ENCODE data around the gene GJE1.

GJE1 gene

DNA sequence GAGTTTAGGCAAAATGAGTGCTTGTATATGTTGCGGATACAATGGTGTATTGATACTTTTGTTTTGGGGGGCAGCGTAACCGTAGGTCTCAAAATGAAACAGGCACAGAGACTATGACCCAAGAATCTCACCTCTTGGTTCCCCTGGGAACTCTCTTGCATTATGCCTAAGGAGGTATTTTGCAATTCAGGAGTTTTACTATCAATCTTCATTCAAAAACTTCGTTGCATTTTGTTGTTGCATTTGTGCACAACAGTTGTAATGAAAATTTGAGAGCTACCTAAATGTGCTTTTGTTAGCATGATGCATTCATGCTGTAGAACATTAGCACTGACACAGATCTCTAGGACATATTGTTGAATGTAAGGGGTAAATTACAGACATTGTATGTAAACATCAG, 32.5 kb downstream of the GJE1 start:
- no peak for DNase-seq (ENCODE audit: low spot score)

GRCh38 chr6:142167071-142167470, 34.3 kb downstream of the GJE1 start:
- DNase-seq (ENCODE audit: low spot score) = no peak

GRCh38 chr6:142167486-142167885, 34.8 kb downstream of the GJE1 start:
- DNase-seq (ENCODE audit: low spot score) = no peak

- no peak for DNase-seq (ENCODE audit: low spot score)
Observed at GRCh38 chr6:142171351-142171750, 38.6 kb downstream of the GJE1 start.

DNA sequence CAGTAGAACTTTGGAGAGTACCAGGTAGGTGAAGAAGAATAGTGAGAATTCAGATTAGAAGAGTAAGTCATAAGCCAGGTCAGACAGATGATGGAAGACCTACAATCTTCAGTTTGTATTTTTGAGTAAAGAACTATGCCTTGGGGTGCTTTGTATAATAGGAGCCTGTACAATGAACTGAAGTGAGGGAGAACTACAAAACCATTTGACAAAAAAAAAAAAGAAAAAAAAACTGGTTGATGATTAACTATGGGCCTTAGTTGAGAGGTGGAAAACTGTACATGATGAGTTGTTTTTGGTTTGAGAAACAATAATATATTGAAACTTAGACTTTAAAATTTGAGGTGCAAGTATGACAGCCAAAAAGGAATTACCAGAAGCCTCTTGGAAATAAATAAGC, 40.0 kb downstream of the GJE1 start:
- no peak for DNase-seq (ENCODE audit: low spot score)

- DNase-seq (ENCODE audit: low spot score) = no peak
Observed at GRCh38 chr6:142173980-142174379, 41.3 kb downstream of the GJE1 start.

DNA sequence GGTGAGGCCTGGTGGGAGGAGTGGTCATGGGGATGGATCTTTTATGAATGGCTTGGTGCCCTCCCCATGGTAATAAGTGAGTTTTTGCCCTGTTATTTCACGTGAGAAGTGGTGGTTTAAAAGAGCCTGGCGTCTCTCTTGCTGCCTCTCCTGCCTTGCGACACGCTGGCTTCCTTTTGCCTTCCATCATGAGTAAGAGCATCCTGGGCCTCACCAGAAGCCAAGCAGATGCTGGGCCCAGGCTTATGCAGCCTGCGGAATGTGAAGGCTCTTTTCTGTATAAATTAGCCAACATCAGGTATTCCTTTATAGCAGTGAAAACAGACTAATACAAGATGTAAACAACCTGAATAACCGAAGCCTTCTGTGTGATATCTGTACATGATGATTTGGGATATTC, 42.0 kb downstream of the GJE1 start:
- no peak for DNase-seq (ENCODE audit: low spot score)

- DNase-seq (ENCODE audit: low spot score) = no peak
Observed at GRCh38 chr6:142178129-142178528, 45.4 kb downstream of the GJE1 start.

- no peak for DNase-seq (ENCODE audit: low spot score)
Observed at GRCh38 chr6:142182004-142182403, 49.3 kb downstream of the GJE1 start.

GRCh38 chr6:142183351-142183750, 50.6 kb downstream of the GJE1 start:
- DNase-seq (ENCODE audit: low spot score) = no peak

GRCh38 chr6:142184307-142184706, 51.6 kb downstream of the GJE1 start:
- no peak for DNase-seq (ENCODE audit: low spot score)
